Chondrocyte (in vitro differentiated cells): ENCODE results near the gene CD320. TPM values are rescaled to one million over a fixed set of nuclear protein-coding genes. Genes with fewer than 3 reads are reported as not detected.

ENCODE experiments used
- DNase-seq: peaks from one replicate; pipeline ENCODE4 v3.0.0; 2021; ENCODE audit warnings: mixed read lengths, low spot score
- H3K27ac Mint-ChIP-seq: one replicate; pipeline ENCODE4 v1.8.0; 2021; ENCODE audit warnings: mild to moderate bottlenecking, moderate library complexity, mixed read lengths; ENCODE audit not compliant: unreplicated experiment
- H3K27me3 Mint-ChIP-seq: 2 replicates; pipeline ENCODE4 v1.8.0; 2021; ENCODE audit warnings: low read depth, mixed read lengths
- H3K36me3 Mint-ChIP-seq: 2 replicates; pipeline ENCODE4 v1.8.0; 2021; ENCODE audit warnings: low read depth, mixed read lengths
- H3K4me1 Mint-ChIP-seq: 2 replicates; pipeline ENCODE4 v1.8.0; 2021; ENCODE audit warnings: low read depth, mild to moderate bottlenecking, mixed read lengths
- H3K4me3 Mint-ChIP-seq: one replicate; pipeline ENCODE4 v1.8.0; 2021; ENCODE audit warnings: mild to moderate bottlenecking, moderate library complexity, mixed read lengths; ENCODE audit not compliant: unreplicated experiment
- H3K9me3 Mint-ChIP-seq: 2 replicates; pipeline ENCODE4 v1.8.0; 2021; ENCODE audit warnings: low read depth, mixed read lengths
- total RNA-seq: library from RNA; stranded (reverse); gene quantifications from 3 replicates; pipeline ENCODE4 v1.2.1, GENCODE V29; 2021
- TF ChIP-seq, protein P1 (sequence below): fragments of 200-600 bp; sonication (generic); IDR thresholded peaks from 2 replicates; pipeline ENCODE4 v1.5.0; 2021; ENCODE audit warnings: antibody characterized with exemption, mild to moderate bottlenecking, moderate library complexity

Gene CD320
- total RNA-seq, 1 donor from 2014 or later = 44.0 TPM

DNA sequence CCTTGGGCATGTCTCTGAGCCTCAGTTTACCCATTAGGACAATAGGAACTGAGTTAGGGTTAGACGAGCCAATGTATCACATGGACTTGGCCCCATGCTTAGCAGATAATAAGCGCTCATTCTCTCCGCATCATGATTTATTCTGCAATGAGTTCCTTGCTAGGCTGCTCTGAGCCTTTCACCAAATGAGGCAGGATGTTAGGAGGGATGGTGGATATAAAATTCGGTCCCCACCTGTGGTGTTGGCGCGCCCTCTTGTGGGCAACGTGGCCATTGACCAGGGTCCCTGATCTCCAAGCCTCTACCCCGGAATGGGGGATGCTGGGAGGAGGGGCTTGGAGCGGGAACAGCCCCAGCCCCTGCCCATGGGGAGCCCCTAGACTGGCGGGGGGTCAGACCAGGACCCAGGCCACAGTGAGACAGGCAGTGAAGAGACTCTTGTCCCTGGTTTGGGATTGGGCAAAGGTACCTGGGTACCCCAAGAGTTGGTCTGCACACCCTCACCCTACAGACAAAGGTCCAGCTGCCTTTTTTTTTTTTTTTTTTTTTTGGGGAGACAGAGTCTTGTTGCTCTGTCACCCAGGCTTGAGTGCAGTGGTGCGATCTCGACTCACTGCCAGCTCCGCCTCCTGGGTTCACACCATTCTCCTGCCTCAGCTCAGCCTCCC lies 55.1 kb downstream of the CD320 start:
- Mint-ChIP-seq H3K4me1 (no peaks in the 10 kb centered on the region), H3K4me3 (no peak overlapping the region), H3K27me3 (no peaks in the 10 kb centered on the region), H3K27ac (no peak overlapping the region), H3K36me3 (peaks cover 6% of the 10 kb centered on the region), H3K9me3 (peaks cover 3% of the 10 kb centered on the region)
- no peak for DNase-seq
- TF ChIP-seq, protein P1, sequence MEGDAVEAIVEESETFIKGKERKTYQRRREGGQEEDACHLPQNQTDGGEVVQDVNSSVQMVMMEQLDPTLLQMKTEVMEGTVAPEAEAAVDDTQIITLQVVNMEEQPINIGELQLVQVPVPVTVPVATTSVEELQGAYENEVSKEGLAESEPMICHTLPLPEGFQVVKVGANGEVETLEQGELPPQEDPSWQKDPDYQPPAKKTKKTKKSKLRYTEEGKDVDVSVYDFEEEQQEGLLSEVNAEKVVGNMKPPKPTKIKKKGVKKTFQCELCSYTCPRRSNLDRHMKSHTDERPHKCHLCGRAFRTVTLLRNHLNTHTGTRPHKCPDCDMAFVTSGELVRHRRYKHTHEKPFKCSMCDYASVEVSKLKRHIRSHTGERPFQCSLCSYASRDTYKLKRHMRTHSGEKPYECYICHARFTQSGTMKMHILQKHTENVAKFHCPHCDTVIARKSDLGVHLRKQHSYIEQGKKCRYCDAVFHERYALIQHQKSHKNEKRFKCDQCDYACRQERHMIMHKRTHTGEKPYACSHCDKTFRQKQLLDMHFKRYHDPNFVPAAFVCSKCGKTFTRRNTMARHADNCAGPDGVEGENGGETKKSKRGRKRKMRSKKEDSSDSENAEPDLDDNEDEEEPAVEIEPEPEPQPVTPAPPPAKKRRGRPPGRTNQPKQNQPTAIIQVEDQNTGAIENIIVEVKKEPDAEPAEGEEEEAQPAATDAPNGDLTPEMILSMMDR = peak; percentile 97

Other genes with a start within 250 kb of the CD320 start
- gene FBN3, start 158.8 kb downstream of the CD320 start, total RNA-seq = 0.51 to 1.3 TPM (median 0.57 TPM) in 3 replicates
- gene CERS4, start 99.0 kb downstream of the CD320 start, total RNA-seq = 16.3 to 26.0 TPM (median 24.7 TPM) in 3 replicates
- gene NDUFA7, start 13.0 kb upstream of the CD320 start, total RNA-seq = 25.0 to 34.1 TPM (median 26.6 TPM) in 3 replicates
- 1,057 to 1,248 TPM (median 1,100 TPM) in 3 replicates for gene RPS28, start 13.1 kb upstream of the CD320 start, total RNA-seq
- gene KANK3, start 34.9 kb upstream of the CD320 start, total RNA-seq = 0.56 to 1.2 TPM (median 1.2 TPM) in 3 replicates
- 56.4 to 143 TPM (median 127 TPM) in 3 replicates for gene ANGPTL4, start 55.8 kb upstream of the CD320 start, total RNA-seq
- 96.4 to 106 TPM (median 104 TPM) in 3 replicates for gene RAB11B, start 82.0 kb upstream of the CD320 start, total RNA-seq
- gene MARCHF2, start 104.9 kb upstream of the CD320 start, total RNA-seq = 35.0 to 42.5 TPM (median 37.5 TPM) in 3 replicates
- gene HNRNPM, start 136.6 kb upstream of the CD320 start, total RNA-seq = 111 to 185 TPM (median 116 TPM) in 3 replicates
- 0.20 to 0.46 TPM in 2 of 3 replicates, not detected in the other for gene PRAM1, start 194.3 kb upstream of the CD320 start, total RNA-seq
- gene ZNF414, start 205.8 kb upstream of the CD320 start, total RNA-seq = 22.0 to 26.8 TPM (median 25.3 TPM) in 3 replicates